Lung (tissue), 12 donors: ENCODE results near the gene URAD. TPM values are rescaled to one million over a fixed set of nuclear protein-coding genes. Genes with fewer than 3 reads are reported as not detected.

ENCODE experiments used
- ATAC-seq: fragments of 200-7000 bp; cut with Tn5 transposase; one replicate; pipeline ENCODE4 v1.9.1; 2020; ENCODE audit warnings: moderate number of reproducible peaks; ENCODE audit not compliant: insufficient read depth, low FRiP score
- DNase-seq, 3 donors: peaks; one replicate each; pipeline ENCODE4 v3.0.0-alpha.2; 2013 to 2017
- H3K27ac ChIP-seq, 2 donors: one replicate each; pipeline ENCODE4 v1.5.1; 2013; ENCODE audit warnings: mild to moderate bottlenecking in 2 of 2, moderate library complexity in 2 of 2, control low read depth in 1 of 2, inconsistent platforms in 1 of 2, low read depth in 1 of 2, low read length in 1 of 2
- H3K27me3 ChIP-seq, 3 donors: one replicate each; pipeline ENCODE4 v1.5.1; 2013; ENCODE audit warnings: low read length in 2 of 3; ENCODE audit not compliant: control insufficient read depth in 3 of 3, insufficient read depth in 3 of 3
- H3K36me3 ChIP-seq, 4 donors: one replicate each; pipeline ENCODE4 v1.5.1; 2013; ENCODE audit warnings: low read length in 4 of 4, mild to moderate bottlenecking in 1 of 4, moderate library complexity in 1 of 4; ENCODE audit not compliant: control insufficient read depth in 4 of 4, insufficient read depth in 4 of 4
- H3K4me1 ChIP-seq, 5 donors: one replicate each; pipeline ENCODE4 v1.5.1; 2013; ENCODE audit warnings: low read length in 5 of 5, mild to moderate bottlenecking in 2 of 5, moderate library complexity in 1 of 5; ENCODE audit not compliant: control insufficient read depth in 5 of 5, insufficient read depth in 5 of 5
- H3K4me3 ChIP-seq: one replicate; pipeline ENCODE4 v1.5.1; 2013; ENCODE audit warnings: mild to moderate bottlenecking, control low read depth, moderate library complexity
- H3K9ac ChIP-seq, 2 donors: one replicate each; pipeline ENCODE4 v1.5.1; 2013; ENCODE audit warnings: low read length in 2 of 2, control low read depth in 1 of 2; ENCODE audit not compliant: insufficient read depth in 1 of 2
- H3K9me3 ChIP-seq, 4 donors: one replicate each; pipeline ENCODE4 v1.5.1; 2013; ENCODE audit warnings: low read length in 3 of 4, mild to moderate bottlenecking in 1 of 4, moderate library complexity in 1 of 4; ENCODE audit not compliant: control insufficient read depth in 4 of 4, insufficient read depth in 3 of 4
- WGBS, 2 donors: extraction: QIAGEN DNeasy Blood & Tissue Kit; methylation state at CpG; one replicate each; pipeline ENCODE4 v1.1.7; 2013; 5-methylcytosine and 5-hydroxymethylcytosine counted together
- polyA plus RNA-seq, 2 donors: library from polyadenylated mRNA; stranded (reverse); fragments of 200-250 nt; gene quantifications; one replicate each; pipeline ENCODE4 v1.2.1, GENCODE V29; 2013
- total RNA-seq, 2 donors: library from RNA; depleted of rRNA in 1 of 2; stranded (reverse); fragments of >200 nt in 1 of 2; gene quantifications; one replicate each; pipeline ENCODE4 v1.2.1, GENCODE V29; 2014 to 2021
- TF ChIP-seq, protein P1 (sequence below): IDR thresholded peaks from 2 replicates; pipeline ENCODE4 v1.5.1; 2012; ENCODE audit warnings: mild to moderate bottlenecking; ENCODE audit errors: control extremely low read depth, extremely low read depth
- donor health status: control.
- donor health status: control.
- donor health status: Bipolar disorder and iron deficiency.
- donor health status: healthy.
- donor health status: DM: yes; HTN: yes; CAD: no.

Gene URAD
- total and polyA plus RNA-seq, 4 donors, result not detected

DNA sequence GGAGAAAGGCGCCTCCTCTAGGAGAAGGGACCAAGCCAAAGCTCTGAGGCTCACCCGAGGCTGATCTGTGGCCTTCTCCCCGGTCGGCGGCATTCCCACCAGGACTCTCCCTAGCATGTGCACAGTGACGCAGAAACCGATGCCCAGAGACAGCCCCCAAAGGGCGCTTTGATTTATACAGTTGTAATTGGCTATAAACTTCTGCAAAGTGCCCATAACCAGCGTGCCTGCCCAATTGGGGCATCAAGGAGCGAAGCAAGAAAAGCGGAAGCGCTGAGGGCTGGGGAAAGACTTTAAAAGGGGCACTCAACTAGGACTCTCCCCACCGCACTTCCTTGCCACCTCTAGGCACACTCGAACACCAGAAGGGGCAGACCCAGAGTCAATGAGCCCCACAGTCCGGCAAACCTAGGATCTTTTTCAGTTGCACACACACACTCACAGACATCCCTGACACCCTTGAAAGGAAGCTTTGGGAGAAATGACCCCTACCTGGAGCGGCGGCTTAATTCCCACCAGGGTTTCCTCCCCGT, 21.2 kb downstream of the URAD start:
- 6% methylated on average over 18 of the region's 18 CpGs for WGBS, 2 donors

DNA sequence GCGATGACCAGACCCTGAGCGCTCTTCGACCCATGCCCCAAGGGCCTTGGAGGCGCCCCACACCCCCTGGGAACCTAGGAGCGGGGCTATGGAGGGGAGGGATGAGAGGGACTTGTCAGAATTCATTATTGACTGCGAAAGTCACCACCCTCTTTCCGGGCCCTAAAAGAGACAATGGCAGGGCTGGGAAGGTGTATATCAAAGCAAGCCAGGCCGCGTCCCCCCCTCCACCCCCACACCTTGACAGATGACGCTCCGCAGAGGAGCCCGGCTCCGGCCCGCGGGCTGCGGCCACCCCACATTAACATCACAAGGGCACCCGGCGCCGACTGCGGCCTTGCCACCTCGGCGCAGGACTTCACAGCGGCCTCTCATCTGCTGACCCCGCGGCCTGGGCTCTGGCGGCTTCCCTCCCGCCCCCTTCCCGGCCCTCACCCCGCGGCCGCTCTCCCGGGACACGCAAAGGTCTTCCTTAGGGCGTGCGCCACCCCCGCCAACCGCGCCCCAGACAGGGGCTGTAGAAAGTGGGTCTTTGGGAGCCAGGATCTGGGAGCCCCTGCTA, 21.8 kb downstream of the URAD start:
- Histone ChIP-seq H3K4me1 (peaks cover 0 to 9% (median 5%) of the 10 kb centered on the region in 5 donors), H3K9me3 (peaks cover 0 to 1% (median 0%) of the 10 kb centered on the region in 4 donors), H3K4me3 (no peak overlapping the region), H3K36me3 (no peaks in the 10 kb centered on the region), H3K9ac (no peak overlapping the region), H3K27ac (no peak overlapping the region), H3K27me3 (peaks cover 30 to 94% (median 85%) of the 10 kb centered on the region in 3 donors)
- no peak for ATAC-seq
- 4% methylated on average over 29 to 38 of the region's 38 CpGs for WGBS, 2 donors
- TF ChIP-seq, protein P1, sequence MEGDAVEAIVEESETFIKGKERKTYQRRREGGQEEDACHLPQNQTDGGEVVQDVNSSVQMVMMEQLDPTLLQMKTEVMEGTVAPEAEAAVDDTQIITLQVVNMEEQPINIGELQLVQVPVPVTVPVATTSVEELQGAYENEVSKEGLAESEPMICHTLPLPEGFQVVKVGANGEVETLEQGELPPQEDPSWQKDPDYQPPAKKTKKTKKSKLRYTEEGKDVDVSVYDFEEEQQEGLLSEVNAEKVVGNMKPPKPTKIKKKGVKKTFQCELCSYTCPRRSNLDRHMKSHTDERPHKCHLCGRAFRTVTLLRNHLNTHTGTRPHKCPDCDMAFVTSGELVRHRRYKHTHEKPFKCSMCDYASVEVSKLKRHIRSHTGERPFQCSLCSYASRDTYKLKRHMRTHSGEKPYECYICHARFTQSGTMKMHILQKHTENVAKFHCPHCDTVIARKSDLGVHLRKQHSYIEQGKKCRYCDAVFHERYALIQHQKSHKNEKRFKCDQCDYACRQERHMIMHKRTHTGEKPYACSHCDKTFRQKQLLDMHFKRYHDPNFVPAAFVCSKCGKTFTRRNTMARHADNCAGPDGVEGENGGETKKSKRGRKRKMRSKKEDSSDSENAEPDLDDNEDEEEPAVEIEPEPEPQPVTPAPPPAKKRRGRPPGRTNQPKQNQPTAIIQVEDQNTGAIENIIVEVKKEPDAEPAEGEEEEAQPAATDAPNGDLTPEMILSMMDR, result no peak
- no peak for DNase-seq

More for the DNA sequence above, 21.2 kb downstream of the URAD start:
- peaks cover 36 to 94% (median 87%) of the 10 kb centered on the region in 3 donors for H3K27me3 ChIP-seq
- H3K4me3 ChIP-seq, result no peak overlapping the region
- no peak for ATAC-seq
- no peaks in the 10 kb centered on the region for H3K36me3 ChIP-seq
- no peak overlapping the region for H3K27ac ChIP-seq
- peaks cover 0 to 5% (median 0%) of the 10 kb centered on the region in 4 donors for H3K9me3 ChIP-seq
- H3K4me1 ChIP-seq, result peaks cover 0 to 9% (median 5%) of the 10 kb centered on the region in 5 donors
- H3K9ac ChIP-seq, result no peak overlapping the region
- DNase-seq, result no peak
- TF ChIP-seq, protein P1, result no peak

DNA sequence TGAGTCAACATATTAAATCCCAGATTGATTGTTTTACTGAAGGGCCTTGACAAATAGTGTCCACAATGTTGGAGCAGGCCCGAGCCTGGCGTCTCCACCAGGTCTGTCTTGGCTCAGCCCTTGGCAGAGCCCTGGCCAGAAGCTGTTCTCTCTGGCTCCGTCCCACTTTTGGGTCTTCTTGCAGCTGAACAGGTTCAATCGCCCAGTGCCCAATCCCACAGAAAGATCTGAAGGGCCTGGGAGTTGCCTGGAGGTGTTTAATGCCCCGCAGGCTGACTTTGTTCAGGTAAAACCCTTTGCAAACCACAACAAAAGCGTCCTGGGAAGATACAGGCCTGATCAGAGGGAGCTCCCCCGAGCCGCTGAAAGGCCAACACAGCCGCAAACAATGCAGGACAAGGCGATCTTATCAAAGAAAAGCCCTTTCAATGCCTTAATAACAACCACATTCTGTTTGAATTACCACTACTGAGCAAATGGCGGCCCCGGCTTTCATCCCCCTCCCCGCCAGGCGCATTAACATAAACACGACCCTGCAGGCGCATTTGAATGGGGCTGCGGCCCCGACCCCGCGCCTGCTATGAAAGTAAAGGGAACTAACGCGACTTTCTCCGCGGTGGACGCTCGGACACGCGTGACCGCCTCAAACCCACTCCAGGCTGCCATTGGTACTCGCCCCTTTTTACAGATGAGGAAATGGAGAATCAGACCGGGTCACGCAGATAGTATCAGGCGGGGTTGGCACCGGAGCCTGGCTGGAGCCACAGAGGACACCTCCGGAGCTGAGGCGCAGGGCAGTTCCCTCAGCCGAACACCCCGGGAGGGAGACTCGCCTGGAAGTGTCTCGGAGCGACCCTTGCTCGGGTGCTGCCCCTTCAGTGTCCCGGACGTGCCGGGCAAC, 22.5 kb downstream of the URAD start:
- H3K9ac ChIP-seq, result no peak overlapping the region

More for the DNA sequence above, 22.5 kb downstream of the URAD start:
- DNase-seq (no peak), ATAC-seq (no peak)
- whole genome bisulfite sequencing, 2 donors, result 11 to 12% methylated on average over 45 of the region's 45 CpGs
- TF ChIP-seq, protein P1, result no peak
- H3K4me3 ChIP-seq, result no peak overlapping the region
- no peak overlapping the region for H3K27ac ChIP-seq
- peaks cover 32 to 89% (median 84%) of the 10 kb centered on the region in 3 donors for H3K27me3 ChIP-seq
- H3K36me3 ChIP-seq, result no peaks in the 10 kb centered on the region
- peaks cover 0 to 10% (median 5%) of the 10 kb centered on the region in 5 donors for H3K4me1 ChIP-seq
- H3K9me3 ChIP-seq, result peaks cover 0 to 1% (median 0%) of the 10 kb centered on the region in 4 donors
